Vagina (tissue), 2 donors: ENCODE data around the gene P2RY8.

ENCODE experiments used
- POLR2A ChIP-seq, 2 donors: fragments of 450-650 bp; IDR thresholded peaks; one replicate each; pipeline ENCODE4 v1.6.1; 2017; ENCODE audit warnings: antibody characterized with exemption in 2 of 2, mild to moderate bottlenecking in 2 of 2, moderate library complexity in 2 of 2
- TF ChIP-seq, protein P1 (sequence below), 3 experiments: fragments of 450-650 bp in 2 of 3; fragments of 200-600 bp in 1 of 3; sonication (generic) in 1 of 3; IDR thresholded peaks; one replicate each; pipeline ENCODE4 v1.5.1; 2017 to 2019; ENCODE audit warnings: antibody characterized with exemption in 3 of 3, mild to moderate bottlenecking in 2 of 3, moderate library complexity in 2 of 3

DNA sequence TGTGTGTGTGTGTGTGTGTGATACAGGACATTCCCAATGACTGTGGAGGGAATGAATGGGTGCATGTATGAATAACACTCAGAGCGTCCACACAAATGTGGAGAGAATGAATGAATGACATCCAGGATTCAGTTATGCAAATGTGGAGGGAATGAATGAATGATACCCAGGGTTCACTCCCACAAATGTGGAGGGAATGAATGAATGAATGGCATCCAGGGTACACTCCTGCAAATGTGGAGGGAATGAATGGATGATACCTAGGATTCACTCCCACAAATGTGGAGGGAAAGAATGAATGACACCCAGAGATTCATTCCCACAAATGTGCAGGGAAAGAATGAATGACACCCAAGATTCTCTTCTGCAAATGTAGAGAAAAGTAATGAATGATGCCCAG is 48.2 kb downstream of the P2RY8 start:
- TF ChIP-seq, protein P1, sequence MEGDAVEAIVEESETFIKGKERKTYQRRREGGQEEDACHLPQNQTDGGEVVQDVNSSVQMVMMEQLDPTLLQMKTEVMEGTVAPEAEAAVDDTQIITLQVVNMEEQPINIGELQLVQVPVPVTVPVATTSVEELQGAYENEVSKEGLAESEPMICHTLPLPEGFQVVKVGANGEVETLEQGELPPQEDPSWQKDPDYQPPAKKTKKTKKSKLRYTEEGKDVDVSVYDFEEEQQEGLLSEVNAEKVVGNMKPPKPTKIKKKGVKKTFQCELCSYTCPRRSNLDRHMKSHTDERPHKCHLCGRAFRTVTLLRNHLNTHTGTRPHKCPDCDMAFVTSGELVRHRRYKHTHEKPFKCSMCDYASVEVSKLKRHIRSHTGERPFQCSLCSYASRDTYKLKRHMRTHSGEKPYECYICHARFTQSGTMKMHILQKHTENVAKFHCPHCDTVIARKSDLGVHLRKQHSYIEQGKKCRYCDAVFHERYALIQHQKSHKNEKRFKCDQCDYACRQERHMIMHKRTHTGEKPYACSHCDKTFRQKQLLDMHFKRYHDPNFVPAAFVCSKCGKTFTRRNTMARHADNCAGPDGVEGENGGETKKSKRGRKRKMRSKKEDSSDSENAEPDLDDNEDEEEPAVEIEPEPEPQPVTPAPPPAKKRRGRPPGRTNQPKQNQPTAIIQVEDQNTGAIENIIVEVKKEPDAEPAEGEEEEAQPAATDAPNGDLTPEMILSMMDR (IDR thresholded peaks at IDR 0.05) = no peak
- no peak for TF ChIP-seq POLR2A (IDR thresholded peaks at IDR 0.05)
